ENCODE measurements around the gene ACTL7A. TPM values are rescaled to one million over a fixed set of nuclear protein-coding genes. Genes with fewer than 3 reads are reported as not detected.

ACTL7A gene
- total and polyA plus RNA-seq, 2 of the 13 experiments (the other 11 are each of a cell fraction or from before 2014, with no cell fraction given), result not detected

- TF ChIP-seq HMG20A (CRISPR knock-in tag; IDR thresholded peaks at IDR 0.05; ENCODE audit: borderline replicate concordance) (0 out of 2 replicates have a peak, but pooled peaks have one; percentile 14), PAF1 (CRISPR knock-in tag; IDR thresholded peaks at IDR 0.05) (no peak; the same call in 1 of the 2 replicates), ZKSCAN5 (CRISPR knock-in tag; IDR thresholded peaks at IDR 0.05) (no peak), POLR2AphosphoS2 (IDR thresholded peaks at IDR 0.05; ENCODE audit: low read depth, low read length) (0 out of 2 replicates have a peak, but pooled peaks have one; percentile 18), ZNF740 (CRISPR knock-in tag; IDR thresholded peaks at IDR 0.05) (no peak), TFDP2 (CRISPR knock-in tag; IDR thresholded peaks at IDR 0.05) (no peak), HBP1 (CRISPR knock-in tag; IDR thresholded peaks at IDR 0.05; ENCODE audit: low read depth) (no peak), SMAD3 (CRISPR knock-in tag; IDR thresholded peaks at IDR 0.05) (no peak), HOXA9 (CRISPR knock-in tag; IDR thresholded peaks at IDR 0.05; ENCODE audit: borderline replicate concordance) (no peak), ZNF276 (CRISPR knock-in tag; IDR thresholded peaks at IDR 0.05; ENCODE audit: low read depth) (no peak), TOPORS (CRISPR knock-in tag; IDR thresholded peaks at IDR 0.05) (no peak), RBM22 (optimal IDR thresholded peaks at IDR 0.05; ENCODE audit: low read length) (peak; percentile 74)
Measured at GRCh38 chr9:108867829-108868228, 5.8 kb downstream of the ACTL7A start (continued).

Measured in HepG2 (cell line).